ENCODE results near the gene RIC1.

- TF ChIP-seq CTCF (IDR thresholded peaks at IDR 0.05) = no peak
- TF ChIP-seq, protein P1, sequence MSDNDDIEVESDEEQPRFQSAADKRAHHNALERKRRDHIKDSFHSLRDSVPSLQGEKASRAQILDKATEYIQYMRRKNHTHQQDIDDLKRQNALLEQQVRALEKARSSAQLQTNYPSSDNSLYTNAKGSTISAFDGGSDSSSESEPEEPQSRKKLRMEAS (IDR thresholded peaks at IDR 0.05; ENCODE audit: low read depth) = no peak
Observed at GRCh38 chr9:5801739-5802113, 172.8 kb downstream of the RIC1 start.

Data from SK-N-SH (cell line).